Neuronal stem cell (in vitro differentiated cells): Measurements from ENCODE around the gene FCRL2.

Source experiments
- DNase-seq: peaks from one replicate; pipeline ENCODE4 v3.0.0-alpha.2; 2013; ENCODE audit warnings: low spot score
- H2AFZ ChIP-seq: one replicate; pipeline ENCODE4 v1.6.1; 2013; ENCODE audit warnings: mild to moderate bottlenecking, low read length, inconsistent platforms
- H2AK5ac ChIP-seq: 2 replicates; pipeline ENCODE4 v1.6.1; 2013; ENCODE audit warnings: low read depth, mild to moderate bottlenecking, inconsistent platforms, low read length, moderate library complexity, mixed read lengths
- H2BK120ac ChIP-seq: 2 replicates; pipeline ENCODE4 v1.6.1; 2013; ENCODE audit warnings: low read depth, mild to moderate bottlenecking, inconsistent platforms, low read length, moderate library complexity, mixed read lengths
- H2BK12ac ChIP-seq: one replicate; pipeline ENCODE4 v1.6.1; 2013; ENCODE audit warnings: low read length, inconsistent platforms
- H2BK15ac ChIP-seq: 2 replicates; pipeline ENCODE4 v1.6.1; 2013; ENCODE audit warnings: mild to moderate bottlenecking, low read length, inconsistent platforms, mixed read lengths
- H2BK5ac ChIP-seq: one replicate; pipeline ENCODE4 v1.6.1; 2013; ENCODE audit warnings: inconsistent platforms, mild to moderate bottlenecking, low read length, moderate library complexity
- H3K14ac ChIP-seq: one replicate; pipeline ENCODE4 v1.6.1; 2013; ENCODE audit warnings: low read length, inconsistent platforms
- H3K18ac ChIP-seq: 2 replicates; pipeline ENCODE4 v1.6.1; 2013; ENCODE audit warnings: low read length, inconsistent platforms
- H3K23ac ChIP-seq: 2 replicates; pipeline ENCODE4 v1.6.1; 2013; ENCODE audit warnings: low read depth, mild to moderate bottlenecking, mixed read lengths, low read length, inconsistent platforms; ENCODE audit not compliant: poor library complexity
- H3K27ac ChIP-seq: replicated peaks from 3 replicates; pipeline ENCODE4 v1.5.1; 2013; ENCODE audit warnings: low read length, inconsistent platforms
- H3K27me3 ChIP-seq, 3 experiments: 2 replicates each; pipeline ENCODE4 v1.6.1; 2013; ENCODE audit warnings: low read length in 3 of 3, mild to moderate bottlenecking in 2 of 3, inconsistent platforms in 1 of 3, low read depth in 1 of 3, mixed read lengths in 1 of 3, moderate library complexity in 1 of 3; ENCODE audit not compliant: control insufficient read depth in 3 of 3, insufficient read depth in 3 of 3
- H3K36me3 ChIP-seq, 2 donors: replicated peaks in 1 of 2; 2 replicates each; pipeline ENCODE4 v1.6.1; 2013; ENCODE audit warnings: low read length in 2 of 2; ENCODE audit not compliant: control insufficient read depth in 2 of 2, insufficient read depth in 2 of 2
- H3K4ac ChIP-seq: 2 replicates; pipeline ENCODE4 v1.6.1; 2013; ENCODE audit warnings: inconsistent platforms, mild to moderate bottlenecking, low read length, moderate library complexity
- H3K4me1 ChIP-seq, 2 donors: 1 replicate in 1 of 2; 2 replicates in 1 of 2; pipeline ENCODE4 v1.6.1; 2013; ENCODE audit warnings: low read length in 2 of 2, low read depth in 1 of 2; ENCODE audit not compliant: control insufficient read depth in 2 of 2, insufficient read depth in 1 of 2
- H3K4me2 ChIP-seq: one replicate; pipeline ENCODE4 v1.6.1; 2013; ENCODE audit warnings: mild to moderate bottlenecking, low read length, inconsistent platforms; ENCODE audit not compliant: insufficient read depth, poor library complexity, severe bottlenecking
- H3K4me3 ChIP-seq, 2 donors: 2 replicates each; pipeline ENCODE4 v1.5.1; 2013; ENCODE audit warnings: low read length in 2 of 2, mild to moderate bottlenecking in 2 of 2, inconsistent platforms in 1 of 2, moderate library complexity in 1 of 2
- H3K79me1 ChIP-seq: one replicate; pipeline ENCODE4 v1.6.1; 2013; ENCODE audit warnings: low read depth, mild to moderate bottlenecking, inconsistent platforms, low read length, moderate library complexity
- H3K9ac ChIP-seq: one replicate; pipeline ENCODE4 v1.6.1; 2013; ENCODE audit warnings: mild to moderate bottlenecking, low read depth, low read length, inconsistent platforms; ENCODE audit not compliant: poor library complexity
- H3K9me3 ChIP-seq, 2 donors: replicated peaks in 1 of 2; 2 replicates each; pipeline versions ENCODE3 to v1.6.1; 2013; ENCODE audit warnings: low read length in 2 of 2, mild to moderate bottlenecking in 2 of 2, inconsistent platforms in 1 of 2, low read depth in 1 of 2, mixed read lengths in 1 of 2, moderate library complexity in 1 of 2; ENCODE audit not compliant: control insufficient read depth in 2 of 2, insufficient read depth in 1 of 2
- H4K8ac ChIP-seq: one replicate; pipeline ENCODE4 v1.6.1; 2013; ENCODE audit warnings: low read depth, mild to moderate bottlenecking, inconsistent platforms, low read length, moderate library complexity
- H4K91ac ChIP-seq: one replicate; pipeline ENCODE4 v1.6.1; 2013; ENCODE audit warnings: low read length, low read depth, mild to moderate bottlenecking, inconsistent platforms; ENCODE audit not compliant: poor library complexity
- WGBS, 2 donors: extraction: QIAGEN DNeasy Blood & Tissue Kit; methylation state at CpG; one replicate each; pipeline ENCODE4 v1.1.7; 2013; ENCODE audit warnings: missing lambda C conversion rate in 2 of 2, mixed read lengths in 1 of 2; ENCODE audit not compliant: insufficient read length in 2 of 2, insufficient replicate concordance in 1 of 2; ENCODE audit errors: extremely low coverage in 2 of 2; 5-methylcytosine and 5-hydroxymethylcytosine counted together

Gene FCRL2

GRCh38 chr1:157771661-157772425, 5.1 kb downstream of the FCRL2 start:
- no peak overlapping the region for H4K91ac ChIP-seq
- H3K27ac ChIP-seq = no peak overlapping the region
- H3K9me3 ChIP-seq = no peaks in the 10 kb centered on the region
- H4K8ac ChIP-seq = no peak overlapping the region
- H3K4me1 ChIP-seq = no peaks in the 10 kb centered on the region
- H3K4ac ChIP-seq = no peak overlapping the region
- H3K27me3 ChIP-seq = no peaks in the 10 kb centered on the region
- H3K18ac ChIP-seq = no peak overlapping the region
- H2BK15ac ChIP-seq = no peak overlapping the region
- H3K14ac ChIP-seq = no peak overlapping the region
- no peak overlapping the region for H2AFZ ChIP-seq
- no peak overlapping the region for H3K9ac ChIP-seq
- H2AK5ac ChIP-seq = no peak overlapping the region
- no peak overlapping the region for H3K23ac ChIP-seq
- no peaks in the 10 kb centered on the region for H3K36me3 ChIP-seq
- no peak overlapping the region for H2BK5ac ChIP-seq
- no peak overlapping the region for H2BK120ac ChIP-seq
- no peak overlapping the region for H2BK12ac ChIP-seq
- no peak overlapping the region for H3K4me3 ChIP-seq
- no peak for DNase-seq
- no peaks in the 10 kb centered on the region for H3K79me1 ChIP-seq
- no peak overlapping the region for H3K4me2 ChIP-seq
- WGBS, 2 donors = no CpG with 5 or more reads among the region's 8 CpGs

GRCh38 chr1:157770442-157771043, 6.4 kb downstream of the FCRL2 start:
- Histone ChIP-seq H2BK5ac (no peak overlapping the region), H3K9ac (no peak overlapping the region), H3K27ac (no peak overlapping the region), H4K8ac (no peak overlapping the region), H3K79me1 (no peaks in the 10 kb centered on the region), H3K4me2 (no peak overlapping the region), H3K18ac (no peak overlapping the region), H2AK5ac (no peak overlapping the region), H3K23ac (no peak overlapping the region), H3K4me1 (no peaks in the 10 kb centered on the region), H3K9me3 (no peaks in the 10 kb centered on the region), H3K36me3 (no peaks in the 10 kb centered on the region), H3K14ac (no peak overlapping the region), H3K4ac (no peak overlapping the region), H3K27me3 (no peaks in the 10 kb centered on the region), H2BK120ac (no peak overlapping the region), H2AFZ (no peak overlapping the region), H3K4me3 (no peak overlapping the region), H2BK15ac (no peak overlapping the region), H4K91ac (no peak overlapping the region), H2BK12ac (no peak overlapping the region)
- no peak for DNase-seq
- no CpG with 5 or more reads among the region's 9 CpGs for WGBS, 2 donors

- Histone ChIP-seq H3K36me3 (no peaks in the 10 kb centered on the region), H4K91ac (no peak overlapping the region), H3K4ac (no peak overlapping the region), H3K27me3 (no peaks in the 10 kb centered on the region), H2BK5ac (no peak overlapping the region), H2BK120ac (no peak overlapping the region), H3K14ac (no peak overlapping the region), H3K9me3 (peaks cover 0 to 2% of the 10 kb centered on the region in 2 donors), H3K9ac (no peak overlapping the region), H3K27ac (no peak overlapping the region), H3K18ac (no peak overlapping the region), H4K8ac (no peak overlapping the region), H2BK15ac (no peak overlapping the region), H3K79me1 (no peaks in the 10 kb centered on the region), H3K23ac (no peak overlapping the region), H3K4me3 (no peak overlapping the region), H3K4me1 (no peaks in the 10 kb centered on the region), H2AK5ac (no peak overlapping the region), H2AFZ (no peak overlapping the region), H3K4me2 (no peak overlapping the region), H2BK12ac (no peak overlapping the region)
- DNase-seq = no peak
Observed at GRCh38 chr1:157766792-157767191, 10.1 kb downstream of the FCRL2 start.

GRCh38 chr1:157758018-157758417, 18.9 kb downstream of the FCRL2 start:
- H2AFZ ChIP-seq = no peak overlapping the region
- no peak overlapping the region for H2BK12ac ChIP-seq
- no peak overlapping the region for H2BK120ac ChIP-seq
- no peaks in the 10 kb centered on the region for H3K4me1 ChIP-seq
- no peak overlapping the region for H3K18ac ChIP-seq
- no peak overlapping the region for H3K14ac ChIP-seq
- no CpG with 5 or more reads among the region's 4 CpGs for WGBS, 2 donors
- no peak overlapping the region for H3K4me2 ChIP-seq
- peaks cover 0 to 2% of the 10 kb centered on the region in 2 donors for H3K9me3 ChIP-seq
- no peak overlapping the region for H4K91ac ChIP-seq
- no peak for DNase-seq
- no peak overlapping the region for H2AK5ac ChIP-seq
- no peak overlapping the region for H3K4ac ChIP-seq
- no peak overlapping the region for H3K27ac ChIP-seq
- H4K8ac ChIP-seq = no peak overlapping the region
- H3K79me1 ChIP-seq = no peaks in the 10 kb centered on the region
- no peak overlapping the region for H3K9ac ChIP-seq
- no peak overlapping the region for H3K23ac ChIP-seq
- H2BK5ac ChIP-seq = no peak overlapping the region
- no peak overlapping the region for H3K4me3 ChIP-seq
- H3K27me3 ChIP-seq = no peaks in the 10 kb centered on the region
- H3K36me3 ChIP-seq = no peaks in the 10 kb centered on the region
- H2BK15ac ChIP-seq = no peak overlapping the region
